Effector memory CD8-positive, alpha-beta T cell (primary cell): Measurements from ENCODE around the gene LYPLAL1.

ENCODE experiments used
- ATAC-seq: fragments of 150-1000 bp; cut with Tn5 transposase; replicated peaks from 2 replicates; pipeline ENCODE4 v1.10.0; 2021; ENCODE audit warnings: mild to moderate bottlenecking, moderate library complexity
- DNase-seq, 3 experiments: peaks; one replicate each; pipeline ENCODE4 v3.0.0; 2021
- H3K27ac Mint-ChIP-seq, 2 donors: one replicate each; pipeline ENCODE4 v1.8.0; 2022; ENCODE audit warnings: mild to moderate bottlenecking in 2 of 2, mixed read lengths in 2 of 2, moderate library complexity in 2 of 2
- H3K27me3 Mint-ChIP-seq, 2 donors: one replicate each; pipeline ENCODE4 v1.8.0; 2022; ENCODE audit warnings: mixed read lengths in 2 of 2
- H3K36me3 Mint-ChIP-seq: one replicate; pipeline ENCODE4 v1.8.0; 2022; ENCODE audit warnings: mild to moderate bottlenecking, moderate library complexity, mixed read lengths; ENCODE audit not compliant: insufficient read depth
- H3K4me1 Mint-ChIP-seq, 2 donors: one replicate each; pipeline ENCODE4 v1.8.0; 2022; ENCODE audit warnings: low read depth in 2 of 2, mixed read lengths in 2 of 2
- H3K4me3 Mint-ChIP-seq, 2 donors: one replicate each; pipeline ENCODE4 v1.8.0; 2022; ENCODE audit warnings: mild to moderate bottlenecking in 2 of 2, mixed read lengths in 2 of 2, moderate library complexity in 2 of 2
- H3K9me3 Mint-ChIP-seq, 2 donors: one replicate each; pipeline ENCODE4 v1.8.0; 2022; ENCODE audit warnings: mixed read lengths in 2 of 2

LYPLAL1 gene

GRCh38 chr1:219149953-219150352 is 23.7 kb upstream of the LYPLAL1 start:
- no peak overlapping the region for H3K27ac Mint-ChIP-seq
- no peak for ATAC-seq
- no peaks in the 10 kb centered on the region for H3K36me3 Mint-ChIP-seq
- no peak overlapping the region for H3K4me3 Mint-ChIP-seq
- no peak for DNase-seq
- no peaks in the 10 kb centered on the region for H3K9me3 Mint-ChIP-seq
- no peaks in the 10 kb centered on the region for H3K4me1 Mint-ChIP-seq
- peaks cover 19 to 25% of the 10 kb centered on the region in 2 donors for H3K27me3 Mint-ChIP-seq

DNA sequence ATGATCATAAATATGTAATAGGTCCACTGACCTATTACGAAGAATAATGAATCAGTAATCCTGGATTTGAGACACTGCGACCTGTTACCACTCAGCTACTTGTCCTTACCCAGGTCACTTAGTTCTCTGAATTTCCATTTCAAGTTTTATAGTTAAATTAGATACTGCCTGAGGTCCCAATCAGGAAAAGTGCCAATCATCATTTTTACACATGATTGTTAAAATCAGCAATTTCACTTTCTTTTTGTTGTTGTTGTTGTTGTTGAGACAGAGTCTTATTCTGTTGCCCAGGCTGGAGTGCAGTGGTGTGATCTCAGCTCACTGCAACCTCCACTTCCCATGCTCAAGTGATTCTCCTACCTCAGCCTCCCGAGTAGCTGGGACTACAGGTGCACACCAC is 22.8 kb upstream of the LYPLAL1 start:
- H3K4me3 Mint-ChIP-seq = no peak overlapping the region
- no peaks in the 10 kb centered on the region for H3K4me1 Mint-ChIP-seq
- H3K27me3 Mint-ChIP-seq = peaks cover 19 to 30% of the 10 kb centered on the region in 2 donors
- no peak for DNase-seq
- no peak overlapping the region for H3K27ac Mint-ChIP-seq
- ATAC-seq = no peak
- H3K9me3 Mint-ChIP-seq = no peaks in the 10 kb centered on the region
- no peaks in the 10 kb centered on the region for H3K36me3 Mint-ChIP-seq

GRCh38 chr1:219151467-219151866 is 22.2 kb upstream of the LYPLAL1 start:
- ATAC-seq (no peak), DNase-seq (no peak)
- no peaks in the 10 kb centered on the region for H3K4me1 Mint-ChIP-seq
- H3K27ac Mint-ChIP-seq = no peak overlapping the region
- no peak overlapping the region for H3K4me3 Mint-ChIP-seq
- no peaks in the 10 kb centered on the region for H3K9me3 Mint-ChIP-seq
- H3K36me3 Mint-ChIP-seq = no peaks in the 10 kb centered on the region
- peaks cover 19 to 29% of the 10 kb centered on the region in 2 donors for H3K27me3 Mint-ChIP-seq

DNA sequence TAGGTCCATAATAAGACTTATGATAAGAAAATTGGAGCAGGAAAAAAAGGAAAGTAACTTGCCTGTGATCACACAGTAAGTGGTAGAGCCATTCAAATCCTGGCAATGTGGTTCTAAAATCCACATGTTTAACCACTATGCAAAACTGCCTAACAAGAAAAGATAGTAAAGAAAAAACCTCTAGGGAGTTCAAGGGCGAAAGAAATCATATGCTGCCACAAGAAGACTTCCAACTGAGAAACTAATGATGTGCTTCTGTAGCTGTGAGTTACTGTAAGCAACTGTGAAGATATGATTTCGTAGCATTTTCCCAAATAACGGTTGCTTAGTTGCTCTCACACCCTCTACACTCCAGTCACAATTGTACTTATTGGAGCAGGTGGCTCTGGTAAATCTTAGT is 20.9 kb upstream of the LYPLAL1 start:
- Mint-ChIP-seq H3K9me3 (no peaks in the 10 kb centered on the region), H3K4me3 (no peak overlapping the region), H3K27me3 (peaks cover 19 to 24% of the 10 kb centered on the region in 2 donors), H3K36me3 (no peaks in the 10 kb centered on the region), H3K27ac (no peak overlapping the region), H3K4me1 (no peaks in the 10 kb centered on the region)
- ATAC-seq (no peak), DNase-seq (no peak)

GRCh38 chr1:219153723-219154122 is 20.0 kb upstream of the LYPLAL1 start:
- Mint-ChIP-seq H3K4me3 (no peak overlapping the region), H3K27ac (no peak overlapping the region), H3K9me3 (no peaks in the 10 kb centered on the region), H3K4me1 (no peaks in the 10 kb centered on the region), H3K27me3 (peaks cover 19 to 24% of the 10 kb centered on the region in 2 donors), H3K36me3 (no peaks in the 10 kb centered on the region)
- ATAC-seq (no peak), DNase-seq (no peak)

DNA sequence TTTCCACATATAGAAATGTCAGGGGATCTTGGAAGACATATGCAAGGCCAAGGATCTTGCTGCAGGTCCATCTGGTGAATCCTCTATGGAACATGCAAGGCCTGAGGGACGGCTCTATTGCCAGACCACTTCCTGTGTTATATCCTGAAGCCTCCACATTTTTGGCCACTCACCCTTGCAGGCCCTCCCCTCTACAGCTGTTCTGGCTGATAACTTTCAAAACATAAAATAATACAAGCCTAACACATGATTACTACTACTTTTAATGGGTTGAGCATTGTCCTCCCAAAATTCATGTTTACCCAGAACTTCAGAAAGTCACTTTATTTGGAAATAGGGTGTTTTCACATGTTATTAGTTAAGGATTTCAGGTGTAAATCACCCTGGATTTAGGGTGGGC is 18.5 kb upstream of the LYPLAL1 start:
- Mint-ChIP-seq H3K4me3 (no peak overlapping the region), H3K36me3 (no peaks in the 10 kb centered on the region), H3K27me3 (peaks cover 19 to 20% of the 10 kb centered on the region in 2 donors), H3K9me3 (no peaks in the 10 kb centered on the region), H3K4me1 (no peaks in the 10 kb centered on the region), H3K27ac (no peak overlapping the region)
- DNase-seq (no peak), ATAC-seq (no peak)

DNA sequence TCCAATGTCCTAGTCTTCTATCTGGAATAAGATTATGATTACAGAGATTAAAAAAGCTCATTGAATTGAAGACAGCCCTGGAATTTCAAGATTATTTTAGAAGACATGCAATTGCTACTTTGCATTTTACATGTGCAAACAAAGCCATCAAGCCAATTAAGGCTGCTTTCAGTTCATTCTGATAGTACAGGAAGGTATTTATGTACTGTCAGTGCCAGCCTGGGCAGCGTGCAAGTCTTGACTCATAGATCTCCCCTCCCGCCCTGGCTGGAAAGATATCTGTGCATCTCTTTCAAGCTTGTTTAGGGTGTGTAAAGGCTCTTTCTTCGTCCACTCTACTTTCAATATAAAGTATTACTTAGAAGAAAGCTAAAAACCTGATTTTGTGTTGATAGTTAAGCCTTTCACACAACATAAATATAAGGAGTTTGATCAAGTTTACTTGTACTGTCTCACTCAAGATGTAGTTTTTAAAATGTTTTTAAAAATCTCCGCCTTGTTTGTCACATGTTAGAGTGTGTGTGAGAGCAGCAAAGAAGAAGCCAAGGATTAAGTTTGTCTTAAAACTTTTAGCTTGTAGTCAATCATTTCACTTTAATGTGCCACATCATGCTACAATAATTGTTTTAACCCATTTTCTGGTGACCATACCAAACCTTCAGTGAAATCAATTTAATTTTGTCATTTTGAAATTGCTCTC is 13.6 kb upstream of the LYPLAL1 start:
- Mint-ChIP-seq H3K27me3 (peaks cover 0 to 15% of the 10 kb centered on the region in 2 donors), H3K27ac (no peak overlapping the region), H3K36me3 (no peaks in the 10 kb centered on the region), H3K9me3 (no peaks in the 10 kb centered on the region), H3K4me1 (no peaks in the 10 kb centered on the region), H3K4me3 (no peak overlapping the region)
- ATAC-seq (no peak), DNase-seq (no peak)

- ATAC-seq (no peak), DNase-seq (no peak)
- no peaks in the 10 kb centered on the region for H3K4me1 Mint-ChIP-seq
- H3K9me3 Mint-ChIP-seq = no peaks in the 10 kb centered on the region
- H3K36me3 Mint-ChIP-seq = no peaks in the 10 kb centered on the region
- no peak overlapping the region for H3K27ac Mint-ChIP-seq
- peaks cover 0 to 16% of the 10 kb centered on the region in 2 donors for H3K27me3 Mint-ChIP-seq
- no peak overlapping the region for H3K4me3 Mint-ChIP-seq
Observed at GRCh38 chr1:219160967-219161366, 12.7 kb upstream of the LYPLAL1 start.

DNA sequence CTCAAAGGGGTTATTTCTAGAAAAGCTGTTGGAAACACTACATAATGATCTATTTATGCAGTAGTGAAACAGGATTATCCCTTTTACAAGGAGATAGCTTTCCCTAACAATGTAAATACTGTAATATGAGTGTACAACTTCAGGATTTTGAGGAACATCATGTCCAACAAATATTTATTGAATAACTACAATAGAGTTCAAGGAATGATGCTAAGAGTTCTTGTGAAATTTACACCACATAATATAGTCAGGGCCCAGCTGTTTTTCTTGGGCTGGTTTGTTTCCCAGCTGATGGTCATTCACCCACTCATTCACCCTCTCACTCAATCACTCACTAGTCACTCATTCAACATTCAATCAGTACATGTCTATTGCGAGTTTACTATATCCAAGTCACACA is 12.3 kb upstream of the LYPLAL1 start:
- H3K36me3 Mint-ChIP-seq = no peaks in the 10 kb centered on the region
- no peaks in the 10 kb centered on the region for H3K4me1 Mint-ChIP-seq
- H3K4me3 Mint-ChIP-seq = no peak overlapping the region
- peaks cover 0 to 17% of the 10 kb centered on the region in 2 donors for H3K27me3 Mint-ChIP-seq
- H3K27ac Mint-ChIP-seq = no peak overlapping the region
- DNase-seq (no peak), ATAC-seq (no peak)
- H3K9me3 Mint-ChIP-seq = no peaks in the 10 kb centered on the region

DNA sequence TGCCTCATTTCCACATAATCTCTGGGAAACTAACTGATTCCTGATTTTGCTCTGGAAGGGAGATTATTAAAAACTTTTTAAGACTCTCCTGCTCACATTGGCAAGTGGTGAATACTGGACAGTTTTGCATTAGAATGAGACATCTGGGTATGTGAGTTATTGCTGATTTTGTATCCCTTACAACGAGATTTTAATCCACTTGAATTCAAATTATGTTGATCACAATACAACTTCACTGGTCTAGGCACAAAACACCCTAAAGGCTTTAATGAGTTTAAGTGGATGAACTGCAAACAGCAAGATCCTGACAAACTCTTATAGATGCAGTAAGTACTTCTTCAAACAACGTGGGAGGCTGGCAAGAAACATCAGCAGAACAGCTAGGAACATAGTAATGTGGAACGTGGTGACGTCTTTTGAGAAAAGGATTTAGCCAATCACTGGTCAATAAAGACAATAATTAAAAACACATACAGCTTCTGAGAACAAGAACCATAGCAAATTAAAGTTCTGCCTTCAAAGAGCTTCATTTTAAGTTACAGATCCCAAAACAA is 10.2 kb upstream of the LYPLAL1 start:
- H3K9me3 Mint-ChIP-seq = no peaks in the 10 kb centered on the region

DNA sequence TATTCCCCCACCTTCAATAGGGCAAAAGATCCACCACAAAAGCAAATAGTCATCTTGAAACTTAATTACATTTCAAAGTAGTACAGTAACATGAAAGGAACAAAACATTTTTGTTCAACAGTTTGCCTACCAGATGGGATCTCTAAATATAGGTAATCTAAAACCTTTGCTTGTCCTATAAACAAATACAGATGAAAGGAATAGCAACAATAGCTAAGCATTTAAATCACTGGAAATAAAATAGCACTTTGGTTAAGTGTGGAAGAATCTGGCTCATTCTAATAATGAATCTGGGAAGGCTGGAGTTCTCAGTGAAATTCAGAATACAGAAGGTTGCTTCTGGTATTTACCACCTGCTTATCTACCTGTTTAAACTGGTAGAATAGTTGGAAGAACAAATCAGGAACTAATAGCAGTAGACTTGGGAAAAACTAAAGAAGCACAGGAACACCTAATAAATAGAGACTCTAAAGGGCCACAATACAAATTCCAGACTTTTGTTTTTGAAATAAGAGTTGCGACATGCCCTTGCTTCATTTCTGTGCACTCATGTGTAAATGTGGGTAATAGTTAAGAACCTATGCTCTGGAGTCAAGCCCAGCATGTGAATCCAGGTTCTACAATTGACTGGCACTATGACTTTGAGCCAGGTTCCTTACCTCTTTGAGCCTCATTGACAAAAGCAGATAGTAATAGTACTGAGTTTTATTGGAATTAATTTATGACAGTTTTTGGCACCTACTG is 2.3 kb upstream of the LYPLAL1 start:
- H3K27ac Mint-ChIP-seq = no peak overlapping the region
- peaks cover 12% of the 10 kb centered on the region for H3K36me3 Mint-ChIP-seq
- no peak for DNase-seq
- no peak for ATAC-seq
- peaks cover 23 to 26% of the 10 kb centered on the region in 2 donors for H3K4me1 Mint-ChIP-seq
- no peak overlapping the region for H3K4me3 Mint-ChIP-seq
- peaks cover 0 to 5% of the 10 kb centered on the region in 2 donors for H3K9me3 Mint-ChIP-seq
- H3K27me3 Mint-ChIP-seq = no peaks in the 10 kb centered on the region

More for the DNA sequence above, 10.2 kb upstream of the LYPLAL1 start:
- no peak for ATAC-seq
- no peak for DNase-seq
- no peaks in the 10 kb centered on the region for H3K4me1 Mint-ChIP-seq
- H3K4me3 Mint-ChIP-seq = no peak overlapping the region
- peaks cover 0 to 17% of the 10 kb centered on the region in 2 donors for H3K27me3 Mint-ChIP-seq
- no peaks in the 10 kb centered on the region for H3K36me3 Mint-ChIP-seq
- H3K27ac Mint-ChIP-seq = no peak overlapping the region

GRCh38 chr1:219172821-219173220 is 857 bp upstream of the LYPLAL1 start:
- H3K27ac Mint-ChIP-seq = peak overlapping the region in 1 of 2 donors; percentile 92
- DNase-seq (no peak), ATAC-seq (no peak)
- peaks cover 12% of the 10 kb centered on the region for H3K36me3 Mint-ChIP-seq
- no peaks in the 10 kb centered on the region for H3K27me3 Mint-ChIP-seq
- peaks cover 0 to 5% of the 10 kb centered on the region in 2 donors for H3K9me3 Mint-ChIP-seq
- peak overlapping the region in 1 of 2 donors; percentile 95 for H3K4me3 Mint-ChIP-seq
- peaks cover 31 to 37% of the 10 kb centered on the region in 2 donors for H3K4me1 Mint-ChIP-seq

GRCh38 chr1:219173434-219173757 is 282 bp upstream of the LYPLAL1 start:
- H3K27me3 Mint-ChIP-seq = no peaks in the 10 kb centered on the region
- DNase-seq (no peak), ATAC-seq (no peak)
- peaks cover 0 to 5% of the 10 kb centered on the region in 2 donors for H3K9me3 Mint-ChIP-seq
- H3K4me3 Mint-ChIP-seq = peak overlapping the region; percentile 89 to 95
- peaks cover 12% of the 10 kb centered on the region for H3K36me3 Mint-ChIP-seq
- H3K4me1 Mint-ChIP-seq = peaks cover 32 to 39% of the 10 kb centered on the region in 2 donors
- H3K27ac Mint-ChIP-seq = peak overlapping the region; percentile 92 to 97
